Inflammatory macrophage (primary cell): ENCODE measurements around the gene TAF11L13.
"Not testable (repeated sequence)": the region's sequence is repeated elsewhere in the genome, so short reads cannot be mapped to it uniquely, and the experiment has no call there.

Experiments
- DNase-seq, 2 donors: peaks; one replicate each; pipeline ENCODE4 v3.0.0-alpha.2; 2020 to 2022
- total RNA-seq, 18 experiments: gene quantifications; one replicate each; lab custom pipeline; 2026; ENCODE audit warnings: mixed read lengths in 6 of 18, inconsistent platforms in 2 of 18; lab: John Stamatoyannopoulos, UW

The TAF11L13 gene
- 0 to 0.03 (median 0) reads per million in 18 experiments for total RNA-seq

GRCh38 chr5:17631788-17632187, at the start of gene TAF11L13:
TAF11L13 (plus strand) TSS chr5:17632088.
- DNase-seq: not testable (repeated sequence)

DNA sequence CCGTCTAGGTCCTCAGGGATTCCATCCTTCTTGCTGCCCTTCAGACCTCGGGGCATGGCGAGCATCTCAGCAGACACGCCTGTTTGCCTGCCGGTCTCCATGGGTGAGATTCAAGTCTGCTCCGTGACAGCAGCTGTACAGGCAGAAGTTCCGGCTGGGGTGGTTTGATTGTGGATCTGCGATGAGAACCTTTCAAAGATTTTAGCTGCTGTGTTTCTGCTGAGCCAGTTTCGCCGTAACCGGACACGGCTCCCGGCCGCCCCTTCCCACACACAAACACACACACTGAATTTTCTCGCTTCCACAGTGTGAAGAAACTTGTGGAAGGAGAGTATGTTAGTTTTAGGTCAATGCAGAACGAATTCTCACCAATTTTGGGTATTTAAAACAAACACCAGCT, 46.2 kb upstream of the TAF11L13 start, which contains the start of gene TAF11L7:
Gene TAF11L7 (minus strand): TSS at position 101 of the 400 bp plus-strand sequence.
- not testable (repeated sequence) for DNase-seq

- not testable (repeated sequence) for DNase-seq
Measured at GRCh38 chr5:17590860-17591259, 41.0 kb upstream of the TAF11L13 start, which contains the start of gene TAF11L8. TAF11L8 (minus strand) TSS chr5:17590960.

DNA sequence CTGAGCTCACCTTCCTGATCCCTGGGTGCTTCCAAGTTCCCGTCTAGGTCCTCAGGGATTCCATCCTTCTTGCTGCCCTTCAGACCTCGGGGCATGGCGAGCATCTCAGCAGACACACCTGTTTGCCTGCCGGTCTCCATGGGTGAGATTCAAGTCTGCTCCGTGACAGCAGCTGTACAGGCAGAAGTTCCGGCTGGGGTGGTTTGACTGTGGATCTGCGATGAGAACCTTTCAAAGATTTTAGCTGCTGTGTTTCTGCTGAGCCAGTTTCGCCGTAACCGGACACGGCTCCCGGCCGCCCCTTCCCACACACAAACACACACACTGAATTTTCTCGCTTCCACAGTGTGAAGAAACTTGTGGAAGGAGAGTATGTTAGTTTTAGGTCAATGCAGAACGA, 37.6 kb upstream of the TAF11L13 start, which contains the start of gene TAF11L9:
Gene TAF11L9 (minus strand): TSS at position 140 of the 400 bp plus-strand sequence.
- DNase-seq: not testable (repeated sequence)

DNA sequence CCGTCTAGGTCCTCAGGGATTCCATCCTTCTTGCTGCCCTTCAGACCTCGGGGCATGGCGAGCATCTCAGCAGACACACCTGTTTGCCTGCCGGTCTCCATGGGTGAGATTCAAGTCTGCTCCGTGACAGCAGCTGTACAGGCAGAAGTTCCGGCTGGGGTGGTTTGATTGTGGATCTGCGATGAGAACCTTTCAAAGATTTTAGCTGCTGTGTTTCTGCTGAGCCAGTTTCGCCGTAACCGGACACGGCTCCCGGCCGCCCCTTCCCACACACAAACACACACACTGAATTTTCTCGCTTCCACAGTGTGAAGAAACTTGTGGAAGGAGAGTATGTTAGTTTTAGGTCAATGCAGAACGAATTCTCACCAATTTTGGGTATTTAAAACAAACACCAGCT, 34.2 kb upstream of the TAF11L13 start, which contains the start of gene TAF11L10:
Gene TAF11L10 (minus strand): TSS at position 101 of the 400 bp plus-strand sequence.
- DNase-seq: not testable (repeated sequence)

GRCh38 chr5:17603880-17604279, 28.0 kb upstream of the TAF11L13 start, which contains the start of gene TAF11L11:
TAF11L11 (plus strand) TSS chr5:17604183.
- DNase-seq: not testable (repeated sequence)

DNA sequence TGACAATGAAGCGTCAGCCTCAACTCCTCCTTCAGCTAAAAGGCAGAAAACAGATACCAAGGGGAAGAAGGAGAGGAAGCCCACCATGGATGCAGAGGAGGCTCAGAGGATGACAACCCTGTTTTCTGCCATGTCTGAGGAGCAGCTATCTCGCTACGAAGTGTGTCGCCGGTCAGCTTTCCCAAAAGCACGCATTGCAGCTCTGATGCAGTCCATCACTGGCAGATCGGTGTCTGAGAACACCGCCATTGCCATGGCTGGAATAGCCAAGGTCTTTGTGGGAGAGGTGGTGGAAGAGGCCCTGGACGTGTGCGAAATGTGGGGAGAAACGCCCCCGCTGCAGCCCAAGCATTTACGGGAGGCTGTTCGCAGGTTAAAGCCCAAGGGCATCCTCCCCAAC, 26.9 kb upstream of the TAF11L13 start:
- DNase-seq: no peak

GRCh38 chr5:17607461-17607860, 24.4 kb upstream of the TAF11L13 start:
- not testable (repeated sequence) for DNase-seq

GRCh38 chr5:17610092-17610491, 21.8 kb upstream of the TAF11L13 start, which contains the start of gene TAF11L12:
TAF11L12 (plus strand) TSS chr5:17610392.
- DNase-seq: not testable (repeated sequence)

DNA sequence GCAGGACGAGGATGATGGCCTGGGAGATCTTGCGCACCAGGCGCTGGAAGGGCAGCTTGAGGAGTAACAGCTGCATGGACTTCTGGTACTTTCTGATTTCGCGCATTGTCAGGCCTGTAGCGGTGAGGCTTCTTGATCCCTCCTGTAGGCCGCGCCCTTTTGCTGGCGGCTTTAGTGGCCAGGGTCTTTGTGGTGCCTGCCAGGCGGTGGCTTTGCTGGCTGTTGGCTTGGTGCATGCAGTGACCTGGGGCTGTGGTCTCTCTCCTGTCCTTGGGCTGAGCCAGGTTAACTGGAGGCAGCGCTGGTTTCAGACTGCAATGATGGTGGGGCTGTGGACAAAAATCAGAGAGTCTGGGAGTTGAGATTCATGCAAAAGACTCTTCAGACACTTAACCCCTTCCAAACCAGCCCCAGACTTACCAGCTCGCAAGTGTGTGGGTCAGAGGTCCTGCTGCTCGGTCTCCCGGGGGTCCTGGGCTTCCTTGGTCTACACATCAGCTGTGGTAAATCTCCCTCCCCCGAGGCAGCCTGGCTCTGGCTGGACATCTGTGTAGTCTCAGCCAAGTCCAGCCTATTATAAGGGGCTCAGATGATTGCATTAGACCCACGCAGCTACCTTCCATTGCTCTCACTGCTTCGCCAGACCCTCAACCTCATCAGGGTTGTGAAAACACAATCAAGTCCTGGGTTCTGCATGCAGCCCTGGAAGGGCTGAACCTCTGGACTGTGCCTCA, 16.8 kb upstream of the TAF11L13 start:
- DNase-seq: no peak

GRCh38 chr5:17619354-17619753, 12.5 kb upstream of the TAF11L13 start:
- no peak for DNase-seq

GRCh38 chr5:17620627-17621026, 11.3 kb upstream of the TAF11L13 start:
- DNase-seq: no peak

- no peak for DNase-seq
Measured at GRCh38 chr5:17625686-17626085, 6.2 kb upstream of the TAF11L13 start.

GRCh38 chr5:17634160-17634559, 2.3 kb downstream of the TAF11L13 start, which contains the start of gene TAF11L14:
TAF11L14 (plus strand) TSS chr5:17634460.
- no peak for DNase-seq

GRCh38 chr5:17649232-17649631, 17.3 kb downstream of the TAF11L13 start:
- DNase-seq: not testable (repeated sequence)

- DNase-seq: not testable (repeated sequence)
Measured at GRCh38 chr5:17655201-17655759, 23.4 kb downstream of the TAF11L13 start.

DNA sequence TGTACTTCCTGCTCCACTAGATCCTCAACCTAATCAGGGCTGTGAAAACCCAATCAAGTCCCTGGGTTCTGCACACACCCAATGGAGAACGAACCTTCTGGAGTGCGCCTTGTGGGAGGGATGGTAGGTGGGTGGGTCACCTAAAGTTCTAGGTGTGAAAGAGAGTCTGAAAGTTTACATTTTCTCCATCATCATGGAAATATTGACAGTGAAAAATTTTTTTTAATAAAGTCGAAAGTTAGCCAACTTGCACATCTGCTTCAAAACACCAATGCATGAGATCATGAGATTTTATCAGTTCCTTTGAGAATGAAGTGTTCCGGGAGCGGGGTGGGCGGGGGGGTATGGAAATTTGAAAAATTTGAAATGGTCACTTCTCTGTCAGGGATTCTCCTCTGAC, 24.0 kb downstream of the TAF11L13 start:
- DNase-seq: no peak

GRCh38 chr5:17663182-17663581, 31.3 kb downstream of the TAF11L13 start:
- DNase-seq: no peak

- peak in 1 of 2 donors; percentile 6 for DNase-seq
Measured at GRCh38 chr5:17665836-17666235, 33.9 kb downstream of the TAF11L13 start.

DNA sequence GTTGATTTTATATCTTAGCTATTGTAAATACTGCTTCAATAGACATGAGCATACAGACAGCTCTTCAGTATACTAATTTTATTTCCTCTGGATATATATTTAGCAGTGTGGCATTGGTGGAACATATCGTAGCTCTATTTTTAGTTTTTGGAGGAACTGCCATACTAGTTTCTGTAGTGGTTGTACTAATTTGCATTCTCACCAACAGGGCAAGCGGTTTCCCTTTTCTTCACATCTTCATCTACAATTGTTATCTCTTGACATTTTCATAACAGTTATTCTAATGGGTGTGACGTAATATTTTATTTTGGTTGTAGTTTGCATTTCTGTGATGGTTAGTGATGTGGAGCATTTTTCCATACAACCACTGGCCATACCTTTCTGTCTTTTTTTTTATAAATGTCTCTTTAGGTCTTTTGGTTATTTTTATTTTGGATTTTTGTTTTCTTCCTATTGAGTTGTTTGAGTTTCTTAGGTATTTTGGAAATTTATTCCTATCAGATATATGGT, 34.9 kb downstream of the TAF11L13 start:
- DNase-seq: no peak

DNA sequence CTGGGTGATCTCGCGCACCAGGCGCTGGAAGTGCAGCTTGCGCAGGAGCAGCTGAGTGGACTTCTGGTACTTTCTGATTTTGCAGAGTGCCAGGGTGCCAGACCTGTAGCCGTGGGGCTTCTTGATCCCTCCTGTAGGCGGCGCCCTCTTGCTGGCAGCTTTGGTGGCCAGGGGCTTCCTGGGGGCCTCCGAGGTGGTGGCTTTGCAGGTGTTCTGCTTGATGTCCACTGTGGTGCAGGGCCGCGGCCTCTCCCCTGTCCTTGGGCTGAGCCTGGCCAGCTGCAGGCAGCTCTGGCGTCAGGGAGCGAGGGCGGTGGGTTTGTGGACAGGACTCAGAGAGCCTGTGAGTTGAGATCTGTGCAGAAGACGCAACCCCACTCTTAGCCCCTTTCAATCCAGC, 38.5 kb downstream of the TAF11L13 start:
- no peak for DNase-seq

DNA sequence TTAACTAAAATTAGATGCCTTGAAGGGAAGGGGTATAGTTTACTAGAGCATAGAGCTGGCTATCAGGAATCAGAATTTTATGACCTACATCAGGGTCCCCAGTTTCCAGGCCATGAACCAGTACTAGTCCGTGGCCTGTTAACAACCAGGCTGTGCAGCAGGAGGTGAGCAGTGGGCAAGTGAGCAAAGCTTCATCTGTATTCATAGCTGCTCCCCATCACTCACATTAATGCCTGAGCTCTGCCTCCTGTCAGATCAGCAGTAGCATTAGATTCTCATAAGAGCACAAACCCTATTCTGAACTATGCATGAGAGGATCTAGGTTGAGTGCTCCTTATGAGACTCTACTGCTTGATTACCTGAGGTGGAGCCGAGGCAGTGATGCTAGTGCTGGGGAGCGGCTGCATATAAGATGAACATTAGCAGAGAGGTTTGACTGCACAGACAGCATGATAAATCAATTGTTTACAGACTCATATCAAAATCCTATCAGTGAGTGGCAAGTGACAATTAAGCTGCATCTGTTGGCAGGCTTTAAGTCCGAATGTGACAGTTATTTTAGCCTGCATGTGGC, 47.0 kb downstream of the TAF11L13 start:
- DNase-seq: no peak
